GM23338 (cell line): Measurements from ENCODE around the gene SPATC1L. TPM values are rescaled to one million over a fixed set of nuclear protein-coding genes. Genes with fewer than 3 reads are reported as not detected.
"Not testable (repeated sequence)": the region's sequence is repeated elsewhere in the genome, so short reads cannot be mapped to it uniquely, and the experiment has no call there.

ENCODE experiments used
- ATAC-seq: fragments of 200-7000 bp; cut with Tn5 transposase; 3 replicates; pipeline ENCODE4 v1.9.1; 2020
- DNase-seq: peaks from one replicate; pipeline ENCODE4 v3.0.0-alpha.2; 2015; ENCODE audit warnings: low spot score
- H2AFZ ChIP-seq: fragments of 200-600 bp; sonication (generic); 2 replicates; pipeline ENCODE4 v1.8.0; 2016; ENCODE audit warnings: antibody characterized with exemption, mild to moderate bottlenecking, moderate library complexity
- H3F3A ChIP-seq: fragments of 200-600 bp; sonication (generic); replicated peaks from 2 replicates; pipeline ENCODE4 v1.8.0; 2017; ENCODE audit warnings: antibody characterized with exemption, mixed run types, low read depth
- H3K27ac ChIP-seq: fragments of 200-600 bp; sonication (generic); 2 replicates; pipeline ENCODE4 v1.6.1; 2016; ENCODE audit warnings: low read depth
- H3K27me3 ChIP-seq: fragments of 200-600 bp; sonication (generic); 2 replicates; pipeline ENCODE4 v1.8.0; 2016; ENCODE audit warnings: mild to moderate bottlenecking, mixed run types, moderate library complexity; ENCODE audit not compliant: insufficient read depth
- H3K36me3 ChIP-seq: fragments of 200-600 bp; sonication (generic); 2 replicates; pipeline ENCODE4 v1.8.0; 2016; ENCODE audit warnings: mild to moderate bottlenecking; ENCODE audit not compliant: insufficient read depth
- H3K4me1 ChIP-seq: fragments of 200-600 bp; sonication (generic); 2 replicates; pipeline ENCODE4 v1.8.0; 2016; ENCODE audit warnings: mild to moderate bottlenecking, moderate library complexity; ENCODE audit not compliant: insufficient read depth
- H3K4me2 ChIP-seq: fragments of 200-600 bp; sonication (generic); 2 replicates; pipeline ENCODE4 v1.7.1; 2017; ENCODE audit warnings: mixed run types
- H3K4me3 ChIP-seq: fragments of 200-600 bp; sonication (generic); 2 replicates; pipeline ENCODE4 v1.6.1; 2016; ENCODE audit warnings: mixed run types
- H3K79me2 ChIP-seq: fragments of 200-600 bp; sonication (generic); replicated peaks from 2 replicates; pipeline ENCODE4 v1.8.0; 2017; ENCODE audit warnings: mild to moderate bottlenecking; ENCODE audit not compliant: insufficient read depth
- H3K9me2 ChIP-seq: fragments of 200-600 bp; sonication (generic); 2 replicates; pipeline ENCODE4 v1.8.0; 2017; ENCODE audit not compliant: insufficient read depth
- H4K20me1 ChIP-seq: fragments of 200-600 bp; sonication (generic); replicated peaks from 2 replicates; pipeline ENCODE4 v1.8.0; 2017; ENCODE audit warnings: mild to moderate bottlenecking; ENCODE audit not compliant: insufficient read depth
- H3K27ac Mint-ChIP-seq: 2 replicates; pipeline ENCODE4 v1.8.0; 2020; ENCODE audit warnings: inconsistent platforms, mild to moderate bottlenecking, moderate library complexity, mixed read lengths
- H3K27me3 Mint-ChIP-seq: 3 replicates; pipeline ENCODE4 v1.8.0; 2022; ENCODE audit warnings: low read depth, mild to moderate bottlenecking, moderate library complexity, mixed read lengths, inconsistent platforms; ENCODE audit not compliant: insufficient read depth, poor library complexity
- H3K36me3 Mint-ChIP-seq: 3 replicates; pipeline ENCODE4 v1.8.0; 2021; ENCODE audit warnings: low read depth, mild to moderate bottlenecking, inconsistent platforms, moderate library complexity, mixed read lengths
- H3K4me1 Mint-ChIP-seq: 3 replicates; pipeline ENCODE4 v1.8.0; 2020; ENCODE audit warnings: mild to moderate bottlenecking, inconsistent platforms, mixed read lengths
- H3K4me3 Mint-ChIP-seq: 3 replicates; pipeline ENCODE4 v1.8.0; 2021; ENCODE audit warnings: moderate library complexity, mild to moderate bottlenecking, inconsistent platforms, mixed read lengths
- H3K9me3 Mint-ChIP-seq: 3 replicates; pipeline ENCODE4 v1.8.0; 2020; ENCODE audit warnings: moderate library complexity, mild to moderate bottlenecking, inconsistent platforms, mixed read lengths
- CREB1 ChIP-seq: fragments of 250-450 bp; sonication (Bioruptor Pico); IDR thresholded peaks from 2 replicates; pipeline ENCODE4 v1.5.0; 2020; ENCODE audit warnings: low read depth, mild to moderate bottlenecking, moderate library complexity
- JUNB ChIP-seq: IDR thresholded peaks from one replicate; pipeline ENCODE4 v1.6.1; 2016; ENCODE audit warnings: antibody characterized with exemption; ENCODE audit not compliant: unreplicated experiment
- ZNF114 ChIP-seq: fragments of 250-450 bp; sonication (Bioruptor Pico); IDR thresholded peaks from 2 replicates; pipeline ENCODE4 v1.5.0; 2020; ENCODE audit warnings: mild to moderate bottlenecking, moderate library complexity
- polyA plus RNA-seq: library from polyadenylated mRNA; unstranded; fragments of >200 nt; fragmentation: Nextera tagmentation; extraction: Ambion mirVana; gene quantifications from 2 replicates; pipeline ENCODE4 v1.2.1, GENCODE V29; 2016
- total RNA-seq: library from RNA; depleted of rRNA; stranded (reverse); fragments of >200 nt; shearing (Covaris generic); gene quantifications from 2 replicates; pipeline ENCODE4 v1.2.3, GENCODE V29; 2014
- TF ChIP-seq, protein P1 (sequence below), 2 experiments: fragments of 200-600 bp in 1 of 2; sonication (generic) in 1 of 2; conservative IDR thresholded peaks; 2 replicates each; pipeline versions ENCODE4 v1.5.1 to v1.6.1; 2016 to 2017; ENCODE audit warnings: antibody characterized with exemption in 2 of 2, low read depth in 2 of 2, mild to moderate bottlenecking in 2 of 2, moderate library complexity in 1 of 2
- TF ChIP-seq, protein P2 (sequence below): IDR thresholded peaks from one replicate; pipeline ENCODE4 v1.6.1; 2018; ENCODE audit warnings: antibody characterized with exemption; ENCODE audit not compliant: unreplicated experiment
- TF ChIP-seq, protein P3 (sequence below): fragments of 250-450 bp; sonication (Bioruptor Pico); IDR thresholded peaks from 2 replicates; pipeline ENCODE4 v1.5.0; 2020; ENCODE audit warnings: mild to moderate bottlenecking, moderate library complexity

SPATC1L gene
- total and polyA plus RNA-seq, 2 experiments from 2014 or later = 37.6 to 70.2 TPM

DNA sequence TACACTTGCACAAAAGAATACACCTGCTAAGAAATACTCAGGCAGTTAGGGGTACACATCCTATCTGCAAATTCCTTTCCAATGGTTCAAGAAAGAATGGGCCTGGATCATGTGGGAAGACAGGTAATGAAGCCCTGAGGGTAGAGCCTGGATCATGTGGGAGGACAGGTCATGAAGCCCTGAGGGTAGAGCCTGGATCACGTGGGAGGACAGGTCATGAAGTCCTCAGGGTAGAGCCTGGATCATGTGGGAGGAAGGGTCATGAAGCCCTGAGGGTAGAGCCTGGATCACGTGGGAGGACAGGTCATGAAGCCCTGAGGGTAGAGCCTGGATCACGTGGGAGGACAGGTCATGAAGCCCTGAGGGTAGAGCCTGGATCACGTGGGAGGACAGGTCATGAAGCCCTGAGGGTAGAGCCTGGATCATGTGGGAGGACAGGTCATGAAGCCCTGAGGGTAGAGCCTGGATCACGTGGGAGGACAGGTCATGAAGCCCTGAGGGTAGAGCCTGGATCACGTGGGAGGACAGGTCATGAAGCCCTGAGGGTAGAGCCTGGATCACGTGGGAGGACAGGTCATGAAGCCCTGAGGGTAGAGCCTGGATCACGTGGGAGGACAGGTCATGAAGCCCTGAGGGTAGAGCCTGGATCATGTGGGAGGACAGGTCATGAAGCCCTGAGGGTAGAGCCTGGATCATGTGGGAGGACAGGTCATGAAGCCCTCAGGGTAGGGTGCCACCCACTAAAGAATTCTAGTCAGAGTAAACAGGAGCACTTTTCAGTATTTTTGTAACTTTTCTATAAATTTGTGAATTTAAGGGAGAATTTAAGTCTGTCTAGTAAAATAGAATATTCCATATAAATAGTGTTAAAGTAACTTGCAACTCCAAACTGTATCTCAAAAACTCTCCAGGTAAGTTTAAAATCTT is 16.9 kb upstream of the SPATC1L start:
- not testable (repeated sequence) for H3K4me3 ChIP-seq, H2AFZ ChIP-seq, H3K27me3 Mint-ChIP-seq, H3K4me1 Mint-ChIP-seq, ATAC-seq, H3K27ac Mint-ChIP-seq, H3F3A ChIP-seq, H3K4me3 Mint-ChIP-seq, H3K9me3 Mint-ChIP-seq, H3K4me2 ChIP-seq, H3K27me3 ChIP-seq, H3K27ac ChIP-seq, H3K4me1 ChIP-seq, DNase-seq, H3K9me2 ChIP-seq
- Histone ChIP-seq H3K79me2 (peaks cover 21% of the 10 kb centered on the region), H4K20me1 (peaks cover 20% of the 10 kb centered on the region), H3K36me3 (peaks cover 43% of the 10 kb centered on the region)
- H3K36me3 Mint-ChIP-seq = peaks cover 70% of the 10 kb centered on the region

DNA sequence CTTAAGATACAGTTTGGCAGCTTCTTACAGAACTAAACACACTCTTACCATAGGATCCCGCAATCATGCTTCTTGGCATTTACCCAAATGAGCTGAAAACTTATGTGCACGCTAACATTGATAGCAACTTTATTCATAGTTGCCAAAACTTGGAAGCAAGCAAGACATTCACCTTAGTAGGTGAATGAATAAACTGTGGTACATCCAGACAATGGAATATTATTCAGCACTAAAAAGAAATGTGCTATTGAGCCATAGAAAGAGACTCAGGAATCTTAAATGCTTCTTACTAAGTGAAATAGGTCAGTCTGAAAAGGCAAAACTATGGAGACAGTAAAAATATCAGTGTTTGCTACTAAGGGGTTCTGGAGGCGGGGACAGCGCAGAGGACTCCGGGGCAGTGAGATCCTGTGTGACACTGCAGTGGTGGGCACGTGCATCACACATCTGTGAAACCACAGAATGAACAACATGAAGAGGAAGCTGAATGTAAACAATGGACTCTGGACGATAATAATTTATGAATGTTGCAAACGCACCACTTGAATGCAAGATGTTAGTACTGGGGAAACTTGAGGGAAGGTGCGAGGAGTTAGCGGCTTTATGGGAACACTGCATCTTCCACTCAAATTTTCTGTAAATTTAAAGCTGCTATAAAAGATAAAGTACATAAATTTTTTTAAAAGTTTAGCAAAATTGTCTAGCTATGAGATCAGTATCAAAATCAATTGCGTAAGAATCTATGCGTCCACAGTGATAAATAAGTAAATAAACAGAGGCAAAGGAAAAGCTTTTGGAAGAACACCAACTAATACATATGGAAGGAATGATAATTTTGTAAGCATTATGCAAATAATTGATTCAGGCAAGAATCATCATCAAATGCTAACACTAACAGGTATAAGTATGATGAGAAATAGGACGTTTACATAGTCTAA is 15.4 kb upstream of the SPATC1L start:
- Mint-ChIP-seq H3K36me3 (peaks cover 67% of the 10 kb centered on the region), H3K4me3 (no peak overlapping the region), H3K9me3 (no peaks in the 10 kb centered on the region), H3K27ac (no peak overlapping the region), H3K27me3 (peaks cover 2% of the 10 kb centered on the region), H3K4me1 (peaks cover 4% of the 10 kb centered on the region; the same call in 2 of the 3 replicates)
- H3F3A ChIP-seq = peaks cover 3% of the 10 kb centered on the region; the same call in 1 of the 2 replicates
- no peak overlapping the region for H2AFZ ChIP-seq
- DNase-seq (no peak), ATAC-seq (no peak)
- no peaks in the 10 kb centered on the region for H3K4me1 ChIP-seq
- H3K36me3 ChIP-seq = peaks cover 36% of the 10 kb centered on the region
- no peak overlapping the region for H3K4me3 ChIP-seq
- no peak overlapping the region for H3K27ac ChIP-seq
- no peak overlapping the region for H3K4me2 ChIP-seq
- H3K9me2 ChIP-seq = no peaks in the 10 kb centered on the region
- H4K20me1 ChIP-seq = peaks cover 20% of the 10 kb centered on the region
- H3K27me3 ChIP-seq = no peaks in the 10 kb centered on the region
- peaks cover 21% of the 10 kb centered on the region for H3K79me2 ChIP-seq
- TF ChIP-seq, protein P1, sequence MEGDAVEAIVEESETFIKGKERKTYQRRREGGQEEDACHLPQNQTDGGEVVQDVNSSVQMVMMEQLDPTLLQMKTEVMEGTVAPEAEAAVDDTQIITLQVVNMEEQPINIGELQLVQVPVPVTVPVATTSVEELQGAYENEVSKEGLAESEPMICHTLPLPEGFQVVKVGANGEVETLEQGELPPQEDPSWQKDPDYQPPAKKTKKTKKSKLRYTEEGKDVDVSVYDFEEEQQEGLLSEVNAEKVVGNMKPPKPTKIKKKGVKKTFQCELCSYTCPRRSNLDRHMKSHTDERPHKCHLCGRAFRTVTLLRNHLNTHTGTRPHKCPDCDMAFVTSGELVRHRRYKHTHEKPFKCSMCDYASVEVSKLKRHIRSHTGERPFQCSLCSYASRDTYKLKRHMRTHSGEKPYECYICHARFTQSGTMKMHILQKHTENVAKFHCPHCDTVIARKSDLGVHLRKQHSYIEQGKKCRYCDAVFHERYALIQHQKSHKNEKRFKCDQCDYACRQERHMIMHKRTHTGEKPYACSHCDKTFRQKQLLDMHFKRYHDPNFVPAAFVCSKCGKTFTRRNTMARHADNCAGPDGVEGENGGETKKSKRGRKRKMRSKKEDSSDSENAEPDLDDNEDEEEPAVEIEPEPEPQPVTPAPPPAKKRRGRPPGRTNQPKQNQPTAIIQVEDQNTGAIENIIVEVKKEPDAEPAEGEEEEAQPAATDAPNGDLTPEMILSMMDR (conservative IDR thresholded peaks at IDR 0.05; ENCODE audit: low read depth in 2 of 2) = no peak
- no peak for TF ChIP-seq JUNB
- no peak for TF ChIP-seq ZNF114 (CRISPR knock-in tag)
- TF ChIP-seq CREB1 (CRISPR knock-in tag) = no peak
- TF ChIP-seq, protein P2, sequence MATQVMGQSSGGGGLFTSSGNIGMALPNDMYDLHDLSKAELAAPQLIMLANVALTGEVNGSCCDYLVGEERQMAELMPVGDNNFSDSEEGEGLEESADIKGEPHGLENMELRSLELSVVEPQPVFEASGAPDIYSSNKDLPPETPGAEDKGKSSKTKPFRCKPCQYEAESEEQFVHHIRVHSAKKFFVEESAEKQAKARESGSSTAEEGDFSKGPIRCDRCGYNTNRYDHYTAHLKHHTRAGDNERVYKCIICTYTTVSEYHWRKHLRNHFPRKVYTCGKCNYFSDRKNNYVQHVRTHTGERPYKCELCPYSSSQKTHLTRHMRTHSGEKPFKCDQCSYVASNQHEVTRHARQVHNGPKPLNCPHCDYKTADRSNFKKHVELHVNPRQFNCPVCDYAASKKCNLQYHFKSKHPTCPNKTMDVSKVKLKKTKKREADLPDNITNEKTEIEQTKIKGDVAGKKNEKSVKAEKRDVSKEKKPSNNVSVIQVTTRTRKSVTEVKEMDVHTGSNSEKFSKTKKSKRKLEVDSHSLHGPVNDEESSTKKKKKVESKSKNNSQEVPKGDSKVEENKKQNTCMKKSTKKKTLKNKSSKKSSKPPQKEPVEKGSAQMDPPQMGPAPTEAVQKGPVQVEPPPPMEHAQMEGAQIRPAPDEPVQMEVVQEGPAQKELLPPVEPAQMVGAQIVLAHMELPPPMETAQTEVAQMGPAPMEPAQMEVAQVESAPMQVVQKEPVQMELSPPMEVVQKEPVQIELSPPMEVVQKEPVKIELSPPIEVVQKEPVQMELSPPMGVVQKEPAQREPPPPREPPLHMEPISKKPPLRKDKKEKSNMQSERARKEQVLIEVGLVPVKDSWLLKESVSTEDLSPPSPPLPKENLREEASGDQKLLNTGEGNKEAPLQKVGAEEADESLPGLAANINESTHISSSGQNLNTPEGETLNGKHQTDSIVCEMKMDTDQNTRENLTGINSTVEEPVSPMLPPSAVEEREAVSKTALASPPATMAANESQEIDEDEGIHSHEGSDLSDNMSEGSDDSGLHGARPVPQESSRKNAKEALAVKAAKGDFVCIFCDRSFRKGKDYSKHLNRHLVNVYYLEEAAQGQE = no peak
- TF ChIP-seq, protein P3, sequence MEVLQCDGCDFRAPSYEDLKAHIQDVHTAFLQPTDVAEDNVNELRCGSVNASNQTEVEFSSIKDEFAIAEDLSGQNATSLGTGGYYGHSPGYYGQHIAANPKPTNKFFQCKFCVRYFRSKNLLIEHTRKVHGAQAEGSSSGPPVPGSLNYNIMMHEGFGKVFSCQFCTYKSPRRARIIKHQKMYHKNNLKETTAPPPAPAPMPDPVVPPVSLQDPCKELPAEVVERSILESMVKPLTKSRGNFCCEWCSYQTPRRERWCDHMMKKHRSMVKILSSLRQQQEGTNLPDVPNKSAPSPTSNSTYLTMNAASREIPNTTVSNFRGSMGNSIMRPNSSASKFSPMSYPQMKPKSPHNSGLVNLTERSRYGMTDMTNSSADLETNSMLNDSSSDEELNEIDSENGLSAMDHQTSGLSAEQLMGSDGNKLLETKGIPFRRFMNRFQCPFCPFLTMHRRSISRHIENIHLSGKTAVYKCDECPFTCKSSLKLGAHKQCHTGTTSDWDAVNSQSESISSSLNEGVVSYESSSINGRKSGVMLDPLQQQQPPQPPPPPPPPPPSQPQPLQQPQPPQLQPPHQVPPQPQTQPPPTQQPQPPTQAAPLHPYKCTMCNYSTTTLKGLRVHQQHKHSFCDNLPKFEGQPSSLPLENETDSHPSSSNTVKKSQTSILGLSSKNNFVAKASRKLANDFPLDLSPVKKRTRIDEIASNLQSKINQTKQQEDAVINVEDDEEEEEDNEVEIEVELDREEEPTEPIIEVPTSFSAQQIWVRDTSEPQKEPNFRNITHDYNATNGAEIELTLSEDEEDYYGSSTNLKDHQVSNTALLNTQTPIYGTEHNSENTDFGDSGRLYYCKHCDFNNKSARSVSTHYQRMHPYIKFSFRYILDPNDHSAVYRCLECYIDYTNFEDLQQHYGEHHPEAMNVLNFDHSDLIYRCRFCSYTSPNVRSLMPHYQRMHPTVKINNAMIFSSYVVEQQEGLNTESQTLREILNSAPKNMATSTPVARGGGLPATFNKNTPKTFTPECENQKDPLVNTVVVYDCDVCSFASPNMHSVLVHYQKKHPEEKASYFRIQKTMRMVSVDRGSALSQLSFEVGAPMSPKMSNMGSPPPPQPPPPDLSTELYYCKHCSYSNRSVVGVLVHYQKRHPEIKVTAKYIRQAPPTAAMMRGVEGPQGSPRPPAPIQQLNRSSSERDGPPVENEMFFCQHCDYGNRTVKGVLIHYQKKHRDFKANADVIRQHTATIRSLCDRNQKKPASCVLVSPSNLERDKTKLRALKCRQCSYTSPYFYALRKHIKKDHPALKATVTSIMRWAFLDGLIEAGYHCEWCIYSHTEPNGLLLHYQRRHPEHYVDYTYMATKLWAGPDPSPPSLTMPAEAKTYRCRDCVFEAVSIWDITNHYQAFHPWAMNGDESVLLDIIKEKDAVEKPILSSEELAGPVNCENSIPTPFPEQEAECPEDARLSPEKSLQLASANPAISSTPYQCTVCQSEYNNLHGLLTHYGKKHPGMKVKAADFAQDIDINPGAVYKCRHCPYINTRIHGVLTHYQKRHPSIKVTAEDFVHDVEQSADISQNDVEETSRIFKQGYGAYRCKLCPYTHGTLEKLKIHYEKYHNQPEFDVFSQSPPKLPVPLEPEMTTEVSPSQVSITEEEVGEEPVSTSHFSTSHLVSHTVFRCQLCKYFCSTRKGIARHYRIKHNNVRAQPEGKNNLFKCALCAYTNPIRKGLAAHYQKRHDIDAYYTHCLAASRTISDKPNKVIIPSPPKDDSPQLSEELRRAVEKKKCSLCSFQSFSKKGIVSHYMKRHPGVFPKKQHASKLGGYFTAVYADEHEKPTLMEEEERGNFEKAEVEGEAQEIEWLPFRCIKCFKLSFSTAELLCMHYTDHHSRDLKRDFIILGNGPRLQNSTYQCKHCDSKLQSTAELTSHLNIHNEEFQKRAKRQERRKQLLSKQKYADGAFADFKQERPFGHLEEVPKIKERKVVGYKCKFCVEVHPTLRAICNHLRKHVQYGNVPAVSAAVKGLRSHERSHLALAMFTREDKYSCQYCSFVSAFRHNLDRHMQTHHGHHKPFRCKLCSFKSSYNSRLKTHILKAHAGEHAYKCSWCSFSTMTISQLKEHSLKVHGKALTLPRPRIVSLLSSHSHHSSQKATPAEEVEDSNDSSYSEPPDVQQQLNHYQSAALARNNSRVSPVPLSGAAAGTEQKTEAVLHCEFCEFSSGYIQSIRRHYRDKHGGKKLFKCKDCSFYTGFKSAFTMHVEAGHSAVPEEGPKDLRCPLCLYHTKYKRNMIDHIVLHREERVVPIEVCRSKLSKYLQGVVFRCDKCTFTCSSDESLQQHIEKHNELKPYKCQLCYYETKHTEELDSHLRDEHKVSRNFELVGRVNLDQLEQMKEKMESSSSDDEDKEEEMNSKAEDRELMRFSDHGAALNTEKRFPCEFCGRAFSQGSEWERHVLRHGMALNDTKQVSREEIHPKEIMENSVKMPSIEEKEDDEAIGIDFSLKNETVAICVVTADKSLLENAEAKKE (CRISPR knock-in tag) = no peak
